ENCODE results near the gene HSPB2.
"Not testable (repeated sequence)": the region's sequence is repeated elsewhere in the genome, so short reads cannot be mapped to it uniquely, and the experiment has no call there.

Gene HSPB2

GRCh38 chr11:111912535-111912934, at the start of gene HSPB2:
TSS of gene HSPB2 (plus strand) at chr11:111912734. CDS start at chr11:111912830, 96 bp downstream.
- H3K27me3 Mint-ChIP-seq: peaks cover 23% of the 10 kb centered on the region

GRCh38 chr11:111870113-111870512, 42.4 kb upstream of the HSPB2 start:
- H3K36me3 Mint-ChIP-seq: peaks cover 22% of the 10 kb centered on the region
- peaks cover 30% of the 10 kb centered on the region for H3K4me1 Mint-ChIP-seq (ENCODE audit: low read depth)
- no peaks in the 10 kb centered on the region for H3K27me3 Mint-ChIP-seq
- peak overlapping the region; percentile 65 for H3K4me3 Mint-ChIP-seq
- no peak overlapping the region for H3K27ac Mint-ChIP-seq
- no peaks in the 10 kb centered on the region for H3K9me3 Mint-ChIP-seq (ENCODE audit: low read depth)

More at GRCh38 chr11:111912535-111912934, at the start of gene HSPB2:
- Mint-ChIP-seq H3K9me3 (ENCODE audit: low read depth) (no peaks in the 10 kb centered on the region), H3K4me3 (no peak within 1 kb of the TSS), H3K36me3 (no peaks in the 10 kb centered on the region), H3K27ac (no peak within 1 kb of the TSS), H3K4me1 (ENCODE audit: low read depth) (no peaks in the 10 kb centered on the region)

- H3K36me3 Mint-ChIP-seq: peaks cover 22% of the 10 kb centered on the region
- peak overlapping the region; percentile 91 for H3K27ac Mint-ChIP-seq
- H3K9me3 Mint-ChIP-seq (ENCODE audit: low read depth): no peaks in the 10 kb centered on the region
- H3K4me3 Mint-ChIP-seq: peak overlapping the region; percentile 90
- no peaks in the 10 kb centered on the region for H3K27me3 Mint-ChIP-seq
- peaks cover 31% of the 10 kb centered on the region for H3K4me1 Mint-ChIP-seq (ENCODE audit: low read depth)
These were observed 42.0 kb upstream of the HSPB2 start for GRCh38 chr11:111870522-111870885.

- H3K27ac Mint-ChIP-seq: peak within 1 kb of the TSS; percentile 91
- peaks cover 22% of the 10 kb centered on the region for H3K36me3 Mint-ChIP-seq
- H3K4me1 Mint-ChIP-seq (ENCODE audit: low read depth): peaks cover 31% of the 10 kb centered on the region
- no peaks in the 10 kb centered on the region for H3K27me3 Mint-ChIP-seq
- H3K9me3 Mint-ChIP-seq (ENCODE audit: low read depth): no peaks in the 10 kb centered on the region
- peak within 1 kb of the TSS; percentile 90 for H3K4me3 Mint-ChIP-seq
These were observed 41.4 kb upstream of the HSPB2 start, which contains the start of gene ALG9 for GRCh38 chr11:111870886-111871692. TSS of gene ALG9 (minus strand) at chr11:111871581. CDS start at chr11:111871482, 99 bp downstream.

- H3K27ac Mint-ChIP-seq: peak overlapping the region; percentile 85
- peaks cover 29% of the 10 kb centered on the region for H3K4me1 Mint-ChIP-seq (ENCODE audit: low read depth)
- peaks cover 19% of the 10 kb centered on the region for H3K36me3 Mint-ChIP-seq
- no peaks in the 10 kb centered on the region for H3K9me3 Mint-ChIP-seq (ENCODE audit: low read depth)
- H3K27me3 Mint-ChIP-seq: no peaks in the 10 kb centered on the region
- H3K4me3 Mint-ChIP-seq: peak overlapping the region; percentile 90
These were observed 40.8 kb upstream of the HSPB2 start for GRCh38 chr11:111871693-111872161.

GRCh38 chr11:111878385-111878848, 34.1 kb upstream of the HSPB2 start:
- H3K4me1 Mint-ChIP-seq (ENCODE audit: low read depth): peaks cover 30% of the 10 kb centered on the region

GRCh38 chr11:111878849-111879636, 33.5 kb upstream of the HSPB2 start, which contains the start of the genes CFAP68 and FDXACB1:
TSS of gene CFAP68 (plus strand) at chr11:111879541. CDS start at chr11:111879561, 20 bp downstream.
TSS of gene FDXACB1 (minus strand) at chr11:111879165. CDS start at chr11:111879132, 33 bp downstream.
- peak within 1 kb of the TSS; percentile 100 for H3K27ac Mint-ChIP-seq
- no peaks in the 10 kb centered on the region for H3K9me3 Mint-ChIP-seq (ENCODE audit: low read depth)
- peaks cover 18% of the 10 kb centered on the region for H3K36me3 Mint-ChIP-seq
- H3K4me3 Mint-ChIP-seq: peak within 1 kb of the TSS; percentile 97
- H3K4me1 Mint-ChIP-seq (ENCODE audit: low read depth): peaks cover 30% of the 10 kb centered on the region
- no peaks in the 10 kb centered on the region for H3K27me3 Mint-ChIP-seq

More at GRCh38 chr11:111878385-111878848, 34.1 kb upstream of the HSPB2 start:
- H3K36me3 Mint-ChIP-seq: peaks cover 16% of the 10 kb centered on the region
- peak overlapping the region; percentile 97 for H3K4me3 Mint-ChIP-seq
- no peaks in the 10 kb centered on the region for H3K27me3 Mint-ChIP-seq
- H3K9me3 Mint-ChIP-seq (ENCODE audit: low read depth): no peaks in the 10 kb centered on the region
- H3K27ac Mint-ChIP-seq: peak overlapping the region; percentile 100

- Mint-ChIP-seq H3K4me3 (peak overlapping the region; percentile 97), H3K9me3 (ENCODE audit: low read depth) (no peaks in the 10 kb centered on the region), H3K27ac (peak overlapping the region; percentile 100), H3K4me1 (ENCODE audit: low read depth) (peaks cover 30% of the 10 kb centered on the region), H3K36me3 (peaks cover 20% of the 10 kb centered on the region), H3K27me3 (no peaks in the 10 kb centered on the region)
These were observed 32.9 kb upstream of the HSPB2 start for GRCh38 chr11:111879637-111879960.

GRCh38 chr11:111882202-111882601, 30.3 kb upstream of the HSPB2 start:
- Mint-ChIP-seq H3K27ac (no peak overlapping the region), H3K4me1 (ENCODE audit: low read depth) (peaks cover 22% of the 10 kb centered on the region), H3K9me3 (ENCODE audit: low read depth) (no peaks in the 10 kb centered on the region), H3K27me3 (no peaks in the 10 kb centered on the region), H3K36me3 (peaks cover 16% of the 10 kb centered on the region), H3K4me3 (no peak overlapping the region)

GRCh38 chr11:111885053-111885452, 27.5 kb upstream of the HSPB2 start:
- H3K4me1 Mint-ChIP-seq (ENCODE audit: low read depth); H3K27ac Mint-ChIP-seq; H3K9me3 Mint-ChIP-seq (ENCODE audit: low read depth); H3K4me3 Mint-ChIP-seq; H3K27me3 Mint-ChIP-seq: not testable (repeated sequence)
- peaks cover 13% of the 10 kb centered on the region for H3K36me3 Mint-ChIP-seq

- no peaks in the 10 kb centered on the region for H3K4me1 Mint-ChIP-seq (ENCODE audit: low read depth)
- no peaks in the 10 kb centered on the region for H3K9me3 Mint-ChIP-seq (ENCODE audit: low read depth)
- no peaks in the 10 kb centered on the region for H3K27me3 Mint-ChIP-seq
- no peak overlapping the region for H3K4me3 Mint-ChIP-seq
- H3K36me3 Mint-ChIP-seq: peaks cover 13% of the 10 kb centered on the region
- H3K27ac Mint-ChIP-seq: no peak overlapping the region
These were observed 26.5 kb upstream of the HSPB2 start for GRCh38 chr11:111886032-111886431.

GRCh38 chr11:111886844-111887243, 25.7 kb upstream of the HSPB2 start:
- Mint-ChIP-seq H3K27me3 (no peaks in the 10 kb centered on the region), H3K4me1 (ENCODE audit: low read depth) (no peaks in the 10 kb centered on the region), H3K4me3 (no peak overlapping the region), H3K36me3 (peaks cover 13% of the 10 kb centered on the region), H3K9me3 (ENCODE audit: low read depth) (no peaks in the 10 kb centered on the region), H3K27ac (no peak overlapping the region)

- H3K27ac Mint-ChIP-seq: no peak overlapping the region
- H3K27me3 Mint-ChIP-seq: peaks cover 9% of the 10 kb centered on the region
- H3K4me1 Mint-ChIP-seq (ENCODE audit: low read depth): no peaks in the 10 kb centered on the region
- peaks cover 11% of the 10 kb centered on the region for H3K36me3 Mint-ChIP-seq
- no peak overlapping the region for H3K4me3 Mint-ChIP-seq
- H3K9me3 Mint-ChIP-seq (ENCODE audit: low read depth): no peaks in the 10 kb centered on the region
These were observed 7.1 kb upstream of the HSPB2 start for GRCh38 chr11:111905411-111905810.

- Mint-ChIP-seq H3K36me3 (peaks cover 11% of the 10 kb centered on the region), H3K4me1 (ENCODE audit: low read depth) (no peaks in the 10 kb centered on the region), H3K27me3 (peaks cover 17% of the 10 kb centered on the region), H3K27ac (no peak overlapping the region), H3K4me3 (no peak overlapping the region), H3K9me3 (ENCODE audit: low read depth) (no peaks in the 10 kb centered on the region)
These were observed 5.9 kb upstream of the HSPB2 start for GRCh38 chr11:111906680-111907079.

Measured in activated naive CD8-positive, alpha-beta T cell (primary cell).